Brain microvascular endothelial cell (primary cell): Measurements from ENCODE around the gene ANKRD45.
"Not testable (repeated sequence)": the region's sequence is repeated elsewhere in the genome, so short reads cannot be mapped to it uniquely, and the experiment has no call there.

Experiments
- DNase-seq: peaks from one replicate; pipeline ENCODE4 v3.0.0-alpha.2; 2020
- H3K27ac ChIP-seq: fragments of 250-450 bp; sonication (Bioruptor Pico); 2 replicates; pipeline ENCODE4 v1.5.1; 2020; ENCODE audit warnings: mild to moderate bottlenecking, moderate library complexity
- H3K27me3 ChIP-seq: fragments of 250-450 bp; sonication (Bioruptor Pico); replicated peaks from 2 replicates; pipeline ENCODE4 v1.5.1; 2020; ENCODE audit warnings: mild to moderate bottlenecking
- H3K36me3 ChIP-seq: fragments of 250-450 bp; sonication (Bioruptor Pico); replicated peaks from 2 replicates; pipeline ENCODE4 v1.5.1; 2020; ENCODE audit warnings: mild to moderate bottlenecking
- H3K4me3 ChIP-seq: 2 replicates; pipeline ENCODE4 v1.5.1; 2011; ENCODE audit warnings: low read depth, mild to moderate bottlenecking, control low read depth, low read length, moderate library complexity
- in situ Hi-C: cut with HindIII; loops from 2 replicates; pipeline ENCODE4 v1.10.0; 2017; ENCODE audit warnings: low sequenced_read_pairs, low pct_ligation_motif_present
- TF ChIP-seq, protein P1 (sequence below): IDR thresholded peaks from 2 replicates; pipeline ENCODE4 v1.5.1; 2011; ENCODE audit warnings: low read depth, mild to moderate bottlenecking, moderate library complexity, low read length, control low read depth, inconsistent platforms; ENCODE audit errors: missing control alignments

ANKRD45 gene

GRCh38 chr1:173635116-173635515 is 34.5 kb downstream of the ANKRD45 start, which contains the start of gene TEX50:
Gene TEX50, plus strand, starts transcription at chr1:173635338. Its CDS starts 184 bp downstream, at chr1:173635522.
- in situ Hi-C loops, result no loop called here
- TF ChIP-seq, protein P1, sequence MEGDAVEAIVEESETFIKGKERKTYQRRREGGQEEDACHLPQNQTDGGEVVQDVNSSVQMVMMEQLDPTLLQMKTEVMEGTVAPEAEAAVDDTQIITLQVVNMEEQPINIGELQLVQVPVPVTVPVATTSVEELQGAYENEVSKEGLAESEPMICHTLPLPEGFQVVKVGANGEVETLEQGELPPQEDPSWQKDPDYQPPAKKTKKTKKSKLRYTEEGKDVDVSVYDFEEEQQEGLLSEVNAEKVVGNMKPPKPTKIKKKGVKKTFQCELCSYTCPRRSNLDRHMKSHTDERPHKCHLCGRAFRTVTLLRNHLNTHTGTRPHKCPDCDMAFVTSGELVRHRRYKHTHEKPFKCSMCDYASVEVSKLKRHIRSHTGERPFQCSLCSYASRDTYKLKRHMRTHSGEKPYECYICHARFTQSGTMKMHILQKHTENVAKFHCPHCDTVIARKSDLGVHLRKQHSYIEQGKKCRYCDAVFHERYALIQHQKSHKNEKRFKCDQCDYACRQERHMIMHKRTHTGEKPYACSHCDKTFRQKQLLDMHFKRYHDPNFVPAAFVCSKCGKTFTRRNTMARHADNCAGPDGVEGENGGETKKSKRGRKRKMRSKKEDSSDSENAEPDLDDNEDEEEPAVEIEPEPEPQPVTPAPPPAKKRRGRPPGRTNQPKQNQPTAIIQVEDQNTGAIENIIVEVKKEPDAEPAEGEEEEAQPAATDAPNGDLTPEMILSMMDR, result no peak
- no peak for DNase-seq
- Histone ChIP-seq H3K27ac (no peak within 1 kb of the TSS), H3K4me3 (no peak within 1 kb of the TSS), H3K27me3 (no peaks in the 10 kb centered on the region), H3K36me3 (no peaks in the 10 kb centered on the region)

DNA sequence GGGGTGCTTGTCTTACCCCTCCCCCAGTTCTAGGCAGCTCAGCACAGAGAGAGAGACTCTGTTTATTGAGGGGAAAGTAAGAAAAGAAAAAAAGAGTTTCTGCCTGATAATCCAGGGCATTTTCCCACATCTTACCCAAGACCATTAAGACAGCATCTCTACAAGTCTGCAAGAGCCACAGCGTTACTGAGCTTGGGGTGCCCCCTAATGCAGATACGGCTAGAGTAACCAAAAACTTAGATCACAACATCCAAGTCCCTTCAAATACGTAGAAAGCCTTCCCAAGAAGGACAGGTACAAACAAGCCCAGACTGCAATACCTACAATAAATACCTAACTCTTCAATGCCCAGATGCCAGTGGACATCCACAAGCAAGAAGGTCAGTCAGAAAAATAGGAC is 40.8 kb downstream of the ANKRD45 start:
- no peak overlapping the region for H3K27ac ChIP-seq
- no peaks in the 10 kb centered on the region for H3K36me3 ChIP-seq
- TF ChIP-seq, protein P1, result no peak
- DNase-seq, result no peak
- in situ Hi-C loops, result no loop called here
- no peaks in the 10 kb centered on the region for H3K27me3 ChIP-seq
- H3K4me3 ChIP-seq, result no peak overlapping the region

DNA sequence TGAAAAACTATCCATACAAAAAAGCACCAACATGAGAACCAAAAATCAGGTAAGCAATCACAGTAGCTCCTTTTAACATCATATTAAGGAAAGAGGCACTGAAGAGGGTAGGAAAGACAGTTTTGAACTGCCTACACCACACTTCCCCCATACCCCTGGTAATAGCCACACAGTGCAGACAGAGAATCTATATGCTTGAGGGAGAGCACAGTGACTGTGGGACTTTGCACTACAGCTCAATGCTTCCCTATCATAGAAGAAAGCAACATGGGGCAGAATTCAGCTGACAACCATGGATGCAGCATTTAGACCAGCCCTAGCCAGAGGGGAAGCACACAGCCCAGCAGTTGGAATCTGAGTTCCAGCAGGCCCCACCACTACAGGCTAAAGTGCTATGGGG is 42.4 kb downstream of the ANKRD45 start:
- H3K27ac ChIP-seq, result no peak overlapping the region
- H3K27me3 ChIP-seq, result no peaks in the 10 kb centered on the region
- TF ChIP-seq, protein P1, result no peak
- no peak for DNase-seq
- H3K4me3 ChIP-seq, result no peak overlapping the region
- in situ Hi-C loops, result no loop called here
- no peaks in the 10 kb centered on the region for H3K36me3 ChIP-seq

DNA sequence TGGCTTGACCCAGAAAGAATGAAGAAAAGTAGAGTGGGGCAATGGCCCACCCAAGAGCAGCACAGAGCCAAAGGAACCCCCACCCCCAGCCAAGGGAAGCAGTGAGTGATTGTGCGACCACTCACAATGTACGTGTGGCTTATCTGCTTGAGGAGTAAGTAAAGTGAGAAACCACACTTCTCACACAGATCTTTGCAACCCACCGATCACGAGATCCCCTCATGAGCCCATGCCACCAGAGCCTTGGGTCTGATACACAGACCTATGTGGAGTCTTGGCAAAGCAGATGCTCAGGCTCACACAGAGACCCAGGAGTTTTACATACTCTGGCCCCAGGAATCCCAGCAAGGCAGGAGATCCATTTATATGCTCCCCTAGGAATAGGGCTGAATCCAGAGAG is 52.8 kb downstream of the ANKRD45 start:
- no peaks in the 10 kb centered on the region for H3K27me3 ChIP-seq
- no peaks in the 10 kb centered on the region for H3K36me3 ChIP-seq
- no peak for DNase-seq
- H3K27ac ChIP-seq, result no peak overlapping the region
- TF ChIP-seq, protein P1, result no peak
- H3K4me3 ChIP-seq, result no peak overlapping the region
- in situ Hi-C loops, result no loop called here

DNA sequence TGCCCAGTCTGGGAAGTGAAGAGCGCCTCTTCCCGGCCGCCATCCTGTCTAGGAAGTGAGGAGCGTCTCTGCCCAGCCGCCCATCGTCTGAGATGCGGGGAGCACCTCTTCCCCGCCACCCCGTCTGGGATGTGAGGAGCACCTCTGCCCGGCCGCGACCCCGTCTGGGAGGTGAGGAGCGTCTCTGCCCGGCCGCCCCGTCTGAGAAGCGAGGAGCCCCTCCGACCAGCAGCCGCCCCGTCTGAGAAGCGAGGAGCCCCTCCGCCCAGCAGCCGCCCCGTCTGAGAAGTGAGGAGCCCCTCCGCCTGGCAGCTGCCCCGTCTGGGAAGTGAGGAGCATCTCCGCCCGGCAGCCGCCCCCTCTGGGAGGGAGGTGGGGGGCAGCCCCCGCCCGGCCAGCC is 56.6 kb downstream of the ANKRD45 start:
- H3K27me3 ChIP-seq, in situ Hi-C loops, H3K4me3 ChIP-seq, H3K27ac ChIP-seq, DNase-seq, H3K36me3 ChIP-seq: not testable (repeated sequence)

GRCh38 chr1:173608503-173609216 is 61.0 kb downstream of the ANKRD45 start:
- Histone ChIP-seq H3K27me3 (no peaks in the 10 kb centered on the region), H3K4me3 (no peak overlapping the region), H3K27ac (no peak overlapping the region), H3K36me3 (no peaks in the 10 kb centered on the region)
- in situ Hi-C loops, result no loop called here
- TF ChIP-seq, protein P1, result no peak
- DNase-seq, result no peak
